ENCODE data around the gene IL18RAP.

The IL18RAP gene

GRCh38 chr2:102434655-102435381 is 11.9 kb downstream of the IL18RAP start:
- Mint-ChIP-seq H3K36me3 (ENCODE audit: low read depth) (no peaks in the 10 kb centered on the region), H3K27ac (no peak overlapping the region), H3K4me1 (no peaks in the 10 kb centered on the region)

GRCh38 chr2:102435741-102436140 is 12.8 kb downstream of the IL18RAP start:
- H3K36me3 Mint-ChIP-seq (ENCODE audit: low read depth): no peaks in the 10 kb centered on the region
- no peaks in the 10 kb centered on the region for H3K27me3 Mint-ChIP-seq (ENCODE audit: low read depth)
- TF ChIP-seq CTCF (IDR thresholded peaks at IDR 0.05; ENCODE audit: unreplicated experiment in 3 of 3): no peak
- H3K4me1 Mint-ChIP-seq: no peaks in the 10 kb centered on the region
- H3K27ac Mint-ChIP-seq: no peak overlapping the region
- no peak overlapping the region for H3K4me3 Mint-ChIP-seq
- no peaks in the 10 kb centered on the region for H3K9me3 Mint-ChIP-seq

More at GRCh38 chr2:102434655-102435381, 11.9 kb downstream of the IL18RAP start:
- H3K4me3 Mint-ChIP-seq: no peak overlapping the region
- H3K27me3 Mint-ChIP-seq (ENCODE audit: low read depth): no peaks in the 10 kb centered on the region
- H3K9me3 Mint-ChIP-seq: no peaks in the 10 kb centered on the region
- no peak for TF ChIP-seq CTCF (IDR thresholded peaks at IDR 0.05; ENCODE audit: unreplicated experiment in 3 of 3)

- Mint-ChIP-seq H3K27ac (no peak overlapping the region), H3K4me1 (no peaks in the 10 kb centered on the region), H3K36me3 (ENCODE audit: low read depth) (no peaks in the 10 kb centered on the region), H3K27me3 (ENCODE audit: low read depth) (no peaks in the 10 kb centered on the region), H3K9me3 (no peaks in the 10 kb centered on the region), H3K4me3 (no peak overlapping the region)
- TF ChIP-seq CTCF (IDR thresholded peaks at IDR 0.05; ENCODE audit: unreplicated experiment in 3 of 3): no peak
Observed at GRCh38 chr2:102436323-102436722, 13.4 kb downstream of the IL18RAP start.

GRCh38 chr2:102437122-102437521 is 14.2 kb downstream of the IL18RAP start:
- Mint-ChIP-seq H3K4me1 (no peaks in the 10 kb centered on the region), H3K9me3 (no peaks in the 10 kb centered on the region), H3K4me3 (no peak overlapping the region), H3K27ac (no peak overlapping the region), H3K27me3 (ENCODE audit: low read depth) (no peaks in the 10 kb centered on the region), H3K36me3 (ENCODE audit: low read depth) (no peaks in the 10 kb centered on the region)
- no peak for TF ChIP-seq CTCF (IDR thresholded peaks at IDR 0.05; ENCODE audit: unreplicated experiment in 3 of 3)

- Mint-ChIP-seq H3K36me3 (ENCODE audit: low read depth) (no peaks in the 10 kb centered on the region), H3K27me3 (ENCODE audit: low read depth) (no peaks in the 10 kb centered on the region), H3K27ac (no peak overlapping the region), H3K4me3 (no peak overlapping the region), H3K9me3 (no peaks in the 10 kb centered on the region), H3K4me1 (no peaks in the 10 kb centered on the region)
- TF ChIP-seq CTCF (IDR thresholded peaks at IDR 0.05; ENCODE audit: unreplicated experiment in 3 of 3): no peak
Observed at GRCh38 chr2:102438111-102438510, 15.2 kb downstream of the IL18RAP start.

- Mint-ChIP-seq H3K27ac (no peak overlapping the region), H3K4me3 (no peak overlapping the region), H3K9me3 (no peaks in the 10 kb centered on the region), H3K27me3 (ENCODE audit: low read depth) (no peaks in the 10 kb centered on the region), H3K4me1 (no peaks in the 10 kb centered on the region), H3K36me3 (ENCODE audit: low read depth) (no peaks in the 10 kb centered on the region)
- no peak for TF ChIP-seq CTCF (IDR thresholded peaks at IDR 0.05; ENCODE audit: unreplicated experiment in 3 of 3)
Observed at GRCh38 chr2:102438578-102438977, 15.6 kb downstream of the IL18RAP start.
